Lung (tissue), 12 donors: Measurements from ENCODE around the gene TMEM94. TPM values are rescaled to one million over a fixed set of nuclear protein-coding genes. Genes with fewer than 3 reads are reported as not detected.

Experiments
- ATAC-seq: fragments of 200-7000 bp; cut with Tn5 transposase; one replicate; pipeline ENCODE4 v1.9.1; 2020; ENCODE audit warnings: moderate number of reproducible peaks; ENCODE audit not compliant: insufficient read depth, low FRiP score
- DNase-seq, 3 donors: peaks; one replicate each; pipeline ENCODE4 v3.0.0-alpha.2; 2013 to 2017
- H3K27ac ChIP-seq, 2 donors: one replicate each; pipeline ENCODE4 v1.5.1; 2013; ENCODE audit warnings: mild to moderate bottlenecking in 2 of 2, moderate library complexity in 2 of 2, control low read depth in 1 of 2, inconsistent platforms in 1 of 2, low read depth in 1 of 2, low read length in 1 of 2
- H3K27me3 ChIP-seq, 3 donors: one replicate each; pipeline ENCODE4 v1.5.1; 2013; ENCODE audit warnings: low read length in 2 of 3; ENCODE audit not compliant: control insufficient read depth in 3 of 3, insufficient read depth in 3 of 3
- H3K36me3 ChIP-seq, 4 donors: one replicate each; pipeline ENCODE4 v1.5.1; 2013; ENCODE audit warnings: low read length in 4 of 4, mild to moderate bottlenecking in 1 of 4, moderate library complexity in 1 of 4; ENCODE audit not compliant: control insufficient read depth in 4 of 4, insufficient read depth in 4 of 4
- H3K4me1 ChIP-seq, 5 donors: one replicate each; pipeline ENCODE4 v1.5.1; 2013; ENCODE audit warnings: low read length in 5 of 5, mild to moderate bottlenecking in 2 of 5, moderate library complexity in 1 of 5; ENCODE audit not compliant: control insufficient read depth in 5 of 5, insufficient read depth in 5 of 5
- H3K4me3 ChIP-seq: one replicate; pipeline ENCODE4 v1.5.1; 2013; ENCODE audit warnings: mild to moderate bottlenecking, control low read depth, moderate library complexity
- H3K9ac ChIP-seq, 2 donors: one replicate each; pipeline ENCODE4 v1.5.1; 2013; ENCODE audit warnings: low read length in 2 of 2, control low read depth in 1 of 2; ENCODE audit not compliant: insufficient read depth in 1 of 2
- H3K9me3 ChIP-seq, 4 donors: one replicate each; pipeline ENCODE4 v1.5.1; 2013; ENCODE audit warnings: low read length in 3 of 4, mild to moderate bottlenecking in 1 of 4, moderate library complexity in 1 of 4; ENCODE audit not compliant: control insufficient read depth in 4 of 4, insufficient read depth in 3 of 4
- CTCF ChIP-seq: IDR thresholded peaks from 2 replicates; pipeline ENCODE4 v1.5.1; 2012; ENCODE audit warnings: mild to moderate bottlenecking; ENCODE audit errors: control extremely low read depth, extremely low read depth
- WGBS, 2 donors: extraction: QIAGEN DNeasy Blood & Tissue Kit; methylation state at CpG; one replicate each; pipeline ENCODE4 v1.1.7; 2013; 5-methylcytosine and 5-hydroxymethylcytosine counted together
- polyA plus RNA-seq, 2 donors: library from polyadenylated mRNA; stranded (reverse); fragments of 200-250 nt; gene quantifications; one replicate each; pipeline ENCODE4 v1.2.1, GENCODE V29; 2013
- total RNA-seq, 2 donors: library from RNA; depleted of rRNA in 1 of 2; stranded (reverse); fragments of >200 nt in 1 of 2; gene quantifications; one replicate each; pipeline ENCODE4 v1.2.1, GENCODE V29; 2014 to 2021
- donor health status: control.
- donor health status: control.
- donor health status: Bipolar disorder and iron deficiency.
- donor health status: healthy.
- donor health status: DM: yes; HTN: yes; CAD: no.

TMEM94 gene
- total and polyA plus RNA-seq, 4 donors, result 40.0 to 82.3 (median 53.3) TPM

GRCh38 chr17:75471207-75471606, 14.8 kb downstream of the TMEM94 start:
- ATAC-seq, result no peak
- WGBS, 2 donors, result 94 to 99% methylated on average over 6 of the region's 6 CpGs
- no peaks in the 10 kb centered on the region for H3K27me3 ChIP-seq
- peaks cover 0 to 20% (median 13%) of the 10 kb centered on the region in 5 donors for H3K4me1 ChIP-seq
- DNase-seq, result no peak
- no peak overlapping the region for H3K9ac ChIP-seq
- H3K9me3 ChIP-seq, result no peaks in the 10 kb centered on the region
- peaks cover 0 to 18% (median 14%) of the 10 kb centered on the region in 4 donors for H3K36me3 ChIP-seq
- H3K4me3 ChIP-seq, result no peak overlapping the region
- no peak for TF ChIP-seq CTCF
- no peak overlapping the region for H3K27ac ChIP-seq

GRCh38 chr17:75472119-75472518, 15.7 kb downstream of the TMEM94 start:
- peaks cover 0 to 19% (median 16%) of the 10 kb centered on the region in 4 donors for H3K36me3 ChIP-seq
- ATAC-seq (no peak), DNase-seq (no peak)
- H3K4me3 ChIP-seq, result no peak overlapping the region
- WGBS, 2 donors, result 61 to 68% methylated on average over 4 of the region's 4 CpGs
- TF ChIP-seq CTCF, result no peak
- H3K9me3 ChIP-seq, result no peaks in the 10 kb centered on the region
- H3K27me3 ChIP-seq, result no peaks in the 10 kb centered on the region
- no peak overlapping the region for H3K9ac ChIP-seq
- no peak overlapping the region for H3K27ac ChIP-seq
- H3K4me1 ChIP-seq, result peaks cover 8 to 27% (median 21%) of the 10 kb centered on the region in 5 donors

- WGBS, 2 donors, result 92 to 100% methylated on average over 2 of the region's 2 CpGs
- Histone ChIP-seq H3K4me1 (peaks cover 9 to 27% (median 21%) of the 10 kb centered on the region in 5 donors), H3K9me3 (no peaks in the 10 kb centered on the region), H3K27me3 (no peaks in the 10 kb centered on the region), H3K9ac (no peak overlapping the region), H3K27ac (no peak overlapping the region), H3K36me3 (peaks cover 0 to 19% (median 16%) of the 10 kb centered on the region in 4 donors), H3K4me3 (no peak overlapping the region)
- ATAC-seq (no peak), DNase-seq (no peak)
- TF ChIP-seq CTCF, result no peak
Measured at GRCh38 chr17:75473246-75473645, 16.8 kb downstream of the TMEM94 start.

DNA sequence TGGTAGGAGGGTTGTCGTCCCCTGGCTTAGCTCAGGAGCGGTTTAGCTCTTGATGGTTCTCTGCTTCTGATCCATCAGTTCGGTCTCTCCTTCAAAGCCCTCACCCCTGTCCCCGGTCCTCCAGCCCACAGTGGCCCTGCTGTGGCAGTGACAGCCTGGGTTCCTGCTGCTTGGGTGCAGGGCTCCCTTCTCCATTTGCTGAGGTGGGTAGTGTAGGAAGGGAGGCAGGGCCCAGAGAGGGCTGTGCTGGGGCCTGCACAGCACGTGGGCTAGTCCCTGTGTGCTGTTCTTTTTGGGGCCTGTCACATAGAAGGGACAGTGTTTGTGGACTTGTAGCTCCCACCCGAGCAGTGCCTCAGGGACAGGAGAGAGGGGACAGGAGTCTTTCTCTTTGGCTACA, 18.3 kb downstream of the TMEM94 start:
- no peak overlapping the region for H3K4me3 ChIP-seq
- no peak overlapping the region for H3K9ac ChIP-seq
- no peaks in the 10 kb centered on the region for H3K9me3 ChIP-seq
- H3K27me3 ChIP-seq, result no peaks in the 10 kb centered on the region
- H3K4me1 ChIP-seq, result peaks cover 9 to 28% (median 20%) of the 10 kb centered on the region in 5 donors
- DNase-seq (no peak), ATAC-seq (no peak)
- 88 to 95% methylated on average over 6 of the region's 6 CpGs for WGBS, 2 donors
- H3K36me3 ChIP-seq, result peaks cover 0 to 19% (median 16%) of the 10 kb centered on the region in 4 donors
- TF ChIP-seq CTCF, result no peak
- peak overlapping the region in 1 of 2 donors; percentile 7 for H3K27ac ChIP-seq
